ENCODE results near the gene SSNA1. TPM values are rescaled to one million over a fixed set of nuclear protein-coding genes. Genes with fewer than 3 reads are reported as not detected.

Gene SSNA1
- total RNA-seq, 4 donors from 2014 or later = 42.0 to 97.5 (median 62.8) TPM

DNA sequence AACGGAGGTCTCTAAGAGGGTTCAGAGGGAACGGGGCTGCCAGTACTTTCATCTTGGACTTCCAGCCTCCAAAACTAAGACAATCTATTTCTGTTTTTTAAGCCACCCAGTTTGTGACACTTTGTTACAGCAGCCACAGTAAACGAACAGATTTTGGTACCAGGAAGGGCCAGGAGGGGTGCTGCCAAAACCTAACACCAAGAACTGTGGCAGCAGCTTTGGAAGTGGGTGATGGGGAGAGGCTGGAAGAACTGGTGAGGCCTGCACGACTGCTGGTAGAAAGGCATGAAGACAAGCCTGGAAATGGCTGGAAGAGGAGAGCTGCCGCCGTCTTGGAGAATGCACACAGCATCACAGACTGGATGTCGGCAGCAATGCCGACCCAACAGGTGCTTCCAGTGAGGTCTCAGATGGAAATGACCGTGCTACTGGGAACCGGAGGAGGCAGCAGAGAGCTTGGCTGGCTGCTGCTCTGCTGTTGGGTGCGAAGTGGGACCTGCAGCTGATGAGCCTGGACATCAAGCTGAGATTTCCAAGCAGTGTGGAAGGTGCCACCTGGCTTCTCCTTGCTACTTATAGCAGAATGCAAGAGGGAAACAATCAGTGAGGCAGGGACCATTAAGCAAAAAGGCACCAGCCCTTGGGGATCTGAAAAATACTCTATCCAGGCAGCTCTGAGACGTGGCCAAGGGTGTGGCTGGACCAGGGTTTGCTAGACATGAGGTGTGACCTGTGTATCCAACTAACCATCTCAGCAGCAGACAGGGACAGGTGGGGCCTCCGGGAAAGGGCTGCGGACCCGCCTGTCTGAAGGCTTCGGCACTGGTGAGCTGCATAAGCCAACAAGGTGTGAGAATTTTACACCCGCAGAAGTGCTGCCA, 11.9 kb upstream of the SSNA1 start:
- no peaks in the 10 kb centered on the region for H3K9me3 ChIP-seq
- TF ChIP-seq, protein P1, sequence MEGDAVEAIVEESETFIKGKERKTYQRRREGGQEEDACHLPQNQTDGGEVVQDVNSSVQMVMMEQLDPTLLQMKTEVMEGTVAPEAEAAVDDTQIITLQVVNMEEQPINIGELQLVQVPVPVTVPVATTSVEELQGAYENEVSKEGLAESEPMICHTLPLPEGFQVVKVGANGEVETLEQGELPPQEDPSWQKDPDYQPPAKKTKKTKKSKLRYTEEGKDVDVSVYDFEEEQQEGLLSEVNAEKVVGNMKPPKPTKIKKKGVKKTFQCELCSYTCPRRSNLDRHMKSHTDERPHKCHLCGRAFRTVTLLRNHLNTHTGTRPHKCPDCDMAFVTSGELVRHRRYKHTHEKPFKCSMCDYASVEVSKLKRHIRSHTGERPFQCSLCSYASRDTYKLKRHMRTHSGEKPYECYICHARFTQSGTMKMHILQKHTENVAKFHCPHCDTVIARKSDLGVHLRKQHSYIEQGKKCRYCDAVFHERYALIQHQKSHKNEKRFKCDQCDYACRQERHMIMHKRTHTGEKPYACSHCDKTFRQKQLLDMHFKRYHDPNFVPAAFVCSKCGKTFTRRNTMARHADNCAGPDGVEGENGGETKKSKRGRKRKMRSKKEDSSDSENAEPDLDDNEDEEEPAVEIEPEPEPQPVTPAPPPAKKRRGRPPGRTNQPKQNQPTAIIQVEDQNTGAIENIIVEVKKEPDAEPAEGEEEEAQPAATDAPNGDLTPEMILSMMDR (IDR thresholded peaks at IDR 0.05) = peak in 4 of 6 experiments; percentile 10 to 43 (median 39)
- TF ChIP-seq POLR2A (IDR thresholded peaks at IDR 0.05) = no peak
- 53 to 63% methylated on average over 17 of the region's 17 CpGs for WGBS, 2 donors
- no peaks in the 10 kb centered on the region for H3K4me1 ChIP-seq
- H3K27ac ChIP-seq = no peak overlapping the region
- H3K27me3 ChIP-seq = no peaks in the 10 kb centered on the region
- H3K36me3 ChIP-seq = peaks cover 22 to 29% of the 10 kb centered on the region in 2 donors
- intact Hi-C loops (cut with DNase I) = no loop called here
- peak in 1 of 2 donors; percentile 23 for DNase-seq
- no peak overlapping the region for H3K4me3 ChIP-seq (replicated peaks in 1 of 3)

- intact Hi-C loops (cut with DNase I) = no loop called here
- DNase-seq = no peak
- no peak for TF ChIP-seq POLR2A (IDR thresholded peaks at IDR 0.05)
- TF ChIP-seq, protein P1 (IDR thresholded peaks at IDR 0.05) = no peak
- no peaks in the 10 kb centered on the region for H3K4me1 ChIP-seq
- H3K36me3 ChIP-seq = peaks cover 31 to 48% of the 10 kb centered on the region in 2 donors
- no peaks in the 10 kb centered on the region for H3K9me3 ChIP-seq
- 91 to 94% methylated on average over 15 to 16 of the region's 23 CpGs for WGBS, 2 donors
- no peak overlapping the region for H3K4me3 ChIP-seq (replicated peaks in 1 of 3)
- no peaks in the 10 kb centered on the region for H3K27me3 ChIP-seq
- no peak overlapping the region for H3K27ac ChIP-seq
Measured at GRCh38 chr9:137178201-137178938, 10.1 kb upstream of the SSNA1 start.

DNA sequence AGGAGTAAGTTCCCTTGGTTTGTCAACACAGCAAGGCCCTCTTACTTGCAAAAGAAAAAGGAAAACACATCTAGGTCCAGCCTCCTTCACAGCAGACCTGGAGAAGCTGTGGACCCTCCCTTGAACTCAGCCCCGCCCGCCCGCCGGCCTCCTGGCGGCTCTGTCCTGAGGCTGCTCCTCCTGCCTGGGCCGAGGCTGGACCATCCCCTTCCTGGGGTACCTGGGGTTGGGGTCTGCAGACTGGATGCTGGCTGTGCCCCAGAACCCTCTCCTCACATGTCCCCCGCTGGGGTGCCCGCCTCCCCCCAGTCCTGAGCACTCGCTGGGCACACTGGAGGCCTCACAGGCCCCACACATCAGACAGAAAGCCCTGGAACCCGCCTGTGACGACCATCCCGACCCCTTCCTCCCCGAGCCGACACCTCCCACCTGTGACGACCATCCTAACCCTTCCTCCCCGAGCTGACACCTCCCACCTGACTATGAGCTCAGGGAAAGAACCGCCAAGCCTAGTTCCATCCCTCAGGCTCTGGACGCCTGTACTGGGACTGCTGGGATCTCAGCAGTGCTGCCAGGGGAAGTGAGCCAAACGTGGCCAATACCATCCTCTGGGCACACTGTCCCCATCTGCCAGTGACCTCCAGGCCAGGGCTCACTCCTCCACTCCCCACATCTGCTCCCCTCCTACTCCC, 9.4 kb upstream of the SSNA1 start:
- H3K27me3 ChIP-seq = no peaks in the 10 kb centered on the region
- WGBS, 2 donors = 93 to 95% methylated on average over 17 to 19 of the region's 19 CpGs

DNA sequence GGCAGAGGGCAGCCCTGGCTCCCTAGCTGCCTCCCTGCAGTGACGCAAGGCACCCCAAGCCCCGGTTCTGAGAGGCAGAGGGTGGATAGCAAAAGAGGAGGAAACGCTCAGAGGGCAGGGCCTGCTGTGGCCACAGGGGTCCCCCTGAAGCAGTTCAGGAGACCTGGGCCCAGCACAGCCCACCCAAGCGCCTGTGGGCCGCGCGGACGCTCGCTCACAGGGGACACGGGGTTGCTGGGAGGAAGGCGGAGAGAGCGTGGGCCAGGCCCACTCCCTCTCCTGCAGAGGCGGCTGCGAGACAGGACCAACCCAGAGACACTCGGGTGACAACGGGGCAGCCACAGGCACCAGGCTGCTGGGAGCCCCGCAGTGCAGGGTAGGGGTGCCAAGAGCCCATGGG, 8.7 kb upstream of the SSNA1 start:
- TF ChIP-seq, protein P1 (IDR thresholded peaks at IDR 0.05) = no peak
- no peak for TF ChIP-seq POLR2A (IDR thresholded peaks at IDR 0.05)
- intact Hi-C loops (cut with DNase I) = no loop called here
- no peak for DNase-seq
- WGBS, 2 donors = 98 to 99% methylated on average over 14 to 17 of the region's 17 CpGs
- Histone ChIP-seq H3K27me3 (no peaks in the 10 kb centered on the region), H3K9me3 (no peaks in the 10 kb centered on the region), H3K36me3 (peaks cover 39 to 62% of the 10 kb centered on the region in 2 donors), H3K27ac (no peak overlapping the region), H3K4me3 (replicated peaks in 1 of 3) (no peak overlapping the region), H3K4me1 (no peaks in the 10 kb centered on the region)

More for the DNA sequence above, 9.4 kb upstream of the SSNA1 start:
- Histone ChIP-seq H3K36me3 (peaks cover 38 to 55% of the 10 kb centered on the region in 2 donors), H3K4me1 (no peaks in the 10 kb centered on the region), H3K4me3 (replicated peaks in 1 of 3) (no peak overlapping the region), H3K27ac (no peak overlapping the region), H3K9me3 (no peaks in the 10 kb centered on the region)
- DNase-seq = no peak
- intact Hi-C loops (cut with DNase I) = no loop called here
- TF ChIP-seq POLR2A (IDR thresholded peaks at IDR 0.05) = no peak
- TF ChIP-seq, protein P1 (IDR thresholded peaks at IDR 0.05) = no peak

Measured in thyroid gland (tissue), 4 donors.